ENCODE data around the gene PREB. TPM values are rescaled to one million over a fixed set of nuclear protein-coding genes. Genes with fewer than 3 reads are reported as not detected.

Gene PREB
- total and polyA plus RNA-seq, 2 donors (not counting 3 experiments of a cell fraction or from before 2014, with no cell fraction given): 47.2 to 73.3 TPM

DNA sequence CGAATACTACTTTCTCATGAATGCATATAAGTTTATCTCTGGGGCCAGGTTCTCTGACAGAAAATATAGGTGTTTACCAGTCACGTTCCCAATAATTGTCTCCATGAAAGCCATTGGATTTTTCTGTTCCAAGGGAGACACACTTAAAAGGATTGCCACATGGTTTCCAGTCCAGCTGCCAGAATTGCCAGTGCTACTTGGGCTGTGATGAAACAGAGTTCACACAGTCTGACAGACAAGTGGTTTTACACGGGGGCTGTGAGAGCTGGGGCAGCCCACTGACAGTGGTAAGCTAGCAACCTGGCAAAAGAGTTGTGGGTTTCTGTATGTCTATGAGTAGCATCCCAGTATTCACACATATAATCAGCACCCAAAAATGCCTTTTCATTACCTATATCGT is 49.7 kb upstream of the PREB start:
- Histone ChIP-seq H3K36me3 (ENCODE audit: control insufficient read depth in 2 of 2, extremely low read depth in 1 of 2, insufficient read depth in 2 of 2, low read length in 2 of 2) (no peaks in the 10 kb centered on the region), H2AFZ (ENCODE audit: low read depth, low read length) (no peak overlapping the region), H3K9me1 (replicated peaks; ENCODE audit: control insufficient read depth, extremely low read depth, insufficient read depth, low read length) (no peaks in the 10 kb centered on the region), H4K20me1 (replicated peaks; ENCODE audit: control insufficient read depth, extremely low read depth, insufficient read depth, low read length) (no peaks in the 10 kb centered on the region), H3K4me2 (ENCODE audit: insufficient read depth, low read length) (no peak overlapping the region), H3K4me3 (replicated peaks in 1 of 3; ENCODE audit: insufficient read depth in 1 of 3, low read depth in 1 of 3, low read length in 3 of 3) (no peak overlapping the region), H3K9ac (replicated peaks; ENCODE audit: extremely low read depth, insufficient read depth, low read length) (no peak overlapping the region), H3K4me1 (ENCODE audit: control insufficient read depth, extremely low read depth, insufficient read depth, low read length) (no peaks in the 10 kb centered on the region), H3K27ac (ENCODE audit: insufficient read depth, low read depth, low read length) (no peak overlapping the region), H3K79me2 (ENCODE audit: control insufficient read depth, insufficient read depth, low read length) (no peaks in the 10 kb centered on the region), H3K27me3 (ENCODE audit: control insufficient read depth in 2 of 2, insufficient read depth in 2 of 2, low read length in 2 of 2) (peaks cover 13 to 20% of the 10 kb centered on the region in 2 experiments), H3K9me3 (replicated peaks; ENCODE audit: control insufficient read depth, insufficient read depth, low read length) (no peaks in the 10 kb centered on the region)
- DNase-seq (ENCODE audit: low read depth, low spot score): no peak
- intact Hi-C loops (cut with micrococcal nuclease): no loop called here
- ChIA-PET POLR2A (no interaction called here), CTCF (interaction anchor here (1.8 kb wide), 2 partner anchors 9 to 14 kb away, joined by 5 to 8 read pairs; no protein-coding TSS in a partner anchor)
- no TSS peak for BruUV-seq (replicated peaks)
- no peak for FAIRE-seq
- TF ChIP-seq POLR2A (IDR thresholded peaks at IDR 0.05; ENCODE audit: low read depth, low read length): no peak
- no peak for TF ChIP-seq GATA2 (IDR thresholded peaks at IDR 0.05; ENCODE audit: insufficient read depth, insufficient read length, low read depth, low read length)
- no peak for TF ChIP-seq POLR2AphosphoS5 (IDR thresholded peaks at IDR 0.05; ENCODE audit: insufficient read depth, low read depth, low read length)
- no peak for TF ChIP-seq CTCF (IDR thresholded peaks at IDR 0.05; ENCODE audit: extremely low read depth in 1 of 2, insufficient read depth in 1 of 2, low read depth in 1 of 2, low read length in 2 of 2)
- TF ChIP-seq, protein P1, sequence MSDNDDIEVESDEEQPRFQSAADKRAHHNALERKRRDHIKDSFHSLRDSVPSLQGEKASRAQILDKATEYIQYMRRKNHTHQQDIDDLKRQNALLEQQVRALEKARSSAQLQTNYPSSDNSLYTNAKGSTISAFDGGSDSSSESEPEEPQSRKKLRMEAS (IDR thresholded peaks at IDR 0.05; ENCODE audit: insufficient read depth, insufficient read length): no peak
- no peak for TF ChIP-seq FOS (IDR thresholded peaks at IDR 0.05; ENCODE audit: borderline replicate concordance, insufficient read depth, low read length)
- no peak for TF ChIP-seq EZH2 (IDR thresholded peaks at IDR 0.05; ENCODE audit: borderline replicate concordance, low read depth, low read length, severe bottlenecking)
- no peak for TF ChIP-seq JUN (IDR thresholded peaks at IDR 0.05; ENCODE audit: borderline replicate concordance, insufficient read depth, insufficient read length, low read depth)
- no peak for TF ChIP-seq MYC (IDR thresholded peaks at IDR 0.05; ENCODE audit: low read depth, low read length)
- dilution Hi-C loops (cut with MboI; ENCODE audit: extremely low pct_ligation_motif_present, low sequenced_read_pairs): no loop called here
